B cell (primary cell): ENCODE results near the gene LDLRAD3. TPM values are rescaled to one million over a fixed set of nuclear protein-coding genes. Genes with fewer than 3 reads are reported as not detected.

Source experiments
- ATAC-seq: fragments of 200-7000 bp; cut with Tn5 transposase; one replicate; pipeline ENCODE4 v1.10.0; 2021; ENCODE audit warnings: low read depth, mild to moderate bottlenecking, moderate number of reproducible peaks, moderate library complexity
- CTCF ChIA-PET: fragments of 350-600 bp; sonication (Branson Sonifier 250); formaldehyde crosslinking; loops from one replicate; lab custom pipeline; 2021; ENCODE audit warnings: antibody characterized with exemption, inconsistent platforms; lab: Charles Lee
- POLR2A ChIA-PET: fragments of 350-600 bp; sonication (Branson Sonifier 250); formaldehyde crosslinking; loops from one replicate; lab custom pipeline; 2021; ENCODE audit warnings: antibody characterized with exemption; lab: Charles Lee
- DNase-seq: peaks from one replicate; pipeline ENCODE4 v3.0.0; 2013
- H2AFZ ChIP-seq: 2 replicates; pipeline ENCODE4 v1.6.1; 2012; ENCODE audit warnings: mild to moderate bottlenecking, low read depth, low read length; ENCODE audit not compliant: insufficient read depth, poor library complexity, severe bottlenecking
- H3K27ac ChIP-seq, 2 donors: 1 replicate in 1 of 2; 2 replicates in 1 of 2; pipeline ENCODE4 v1.5.1; 2012 to 2013; ENCODE audit warnings: low read length in 2 of 2, mild to moderate bottlenecking in 2 of 2, moderate library complexity in 1 of 2
- H3K27me3 ChIP-seq, 4 experiments: fragments of 200-600 bp in 1 of 4; sonication (generic) in 1 of 4; replicated peaks in 1 of 4; 1 replicate in 2 of 4; 2 replicates in 2 of 4; pipeline versions ENCODE4 v1.6.1 to v1.7.0; 2013 to 2016; ENCODE audit warnings: low read length in 3 of 4, mild to moderate bottlenecking in 2 of 4, mixed read lengths in 1 of 4, moderate library complexity in 1 of 4; ENCODE audit not compliant: insufficient read depth in 4 of 4, control insufficient read depth in 3 of 4; ENCODE audit errors: control extremely low read depth in 1 of 4
- H3K36me3 ChIP-seq, 2 experiments: replicated peaks in 1 of 2; 1 replicate in 1 of 2; 2 replicates in 1 of 2; pipeline versions ENCODE4 v1.6.1 to v1.7.1; 2013; ENCODE audit warnings: low read length in 1 of 2; ENCODE audit not compliant: insufficient read depth in 2 of 2, control insufficient read depth in 1 of 2; ENCODE audit errors: control extremely low read depth in 1 of 2, extremely low read depth in 1 of 2
- H3K4me1 ChIP-seq, 2 donors: fragments of 200-600 bp in 1 of 2; sonication (generic) in 1 of 2; 1 replicate in 1 of 2; 2 replicates in 1 of 2; pipeline versions ENCODE4 v1.5.1 to v1.6.1; 2013 to 2017; ENCODE audit warnings: low read length in 2 of 2; ENCODE audit not compliant: control insufficient read depth in 2 of 2, insufficient read depth in 2 of 2
- H3K4me2 ChIP-seq: replicated peaks from 2 replicates; pipeline ENCODE3; 2012; ENCODE audit warnings: mild to moderate bottlenecking, low read depth, low read length; ENCODE audit not compliant: poor library complexity, severe bottlenecking
- H3K4me3 ChIP-seq, 5 experiments: fragments of 200-600 bp in 1 of 5; sonication (generic) in 1 of 5; 1 replicate in 3 of 5; 2 replicates in 2 of 5; pipeline versions ENCODE4 v1.5.1 to v1.7.0; 2011 to 2016; ENCODE audit warnings: low read length in 4 of 5, mild to moderate bottlenecking in 4 of 5, low read depth in 2 of 5, control low read depth in 1 of 5, moderate library complexity in 1 of 5; ENCODE audit not compliant: insufficient read depth in 1 of 5; ENCODE audit errors: control extremely low read depth in 1 of 5, extremely low read depth in 1 of 5
- H3K79me2 ChIP-seq: fragments of 200-600 bp; sonication (generic); one replicate; pipeline ENCODE4 v1.6.0; 2016; ENCODE audit warnings: low read length; ENCODE audit not compliant: control insufficient read depth, insufficient read depth
- H3K9ac ChIP-seq: fragments of 200-600 bp; sonication (generic); 2 replicates; pipeline ENCODE4 v1.6.1; 2017; ENCODE audit warnings: mild to moderate bottlenecking, low read length, moderate library complexity
- H3K9me3 ChIP-seq, 3 donors: one replicate each; pipeline versions ENCODE4 v1.6.1 to v1.7.1; 2013; ENCODE audit warnings: low read length in 2 of 3; ENCODE audit not compliant: control insufficient read depth in 2 of 3, insufficient read depth in 1 of 3; ENCODE audit errors: control extremely low read depth in 1 of 3
- H4K20me1 ChIP-seq: 2 replicates; pipeline ENCODE4 v1.6.0; 2012; ENCODE audit warnings: mild to moderate bottlenecking, low read length; ENCODE audit not compliant: insufficient read depth, control insufficient read depth, poor library complexity, severe bottlenecking
- H3K27ac Mint-ChIP-seq: one replicate; pipeline ENCODE4 v1.8.0; 2021; ENCODE audit warnings: mixed read lengths
- H3K27me3 Mint-ChIP-seq: one replicate; pipeline ENCODE4 v1.8.0; 2021; ENCODE audit warnings: mixed read lengths
- H3K4me1 Mint-ChIP-seq: one replicate; pipeline ENCODE4 v1.8.0; 2021; ENCODE audit warnings: mixed read lengths
- H3K4me3 Mint-ChIP-seq: one replicate; pipeline ENCODE4 v1.8.0; 2021; ENCODE audit warnings: mixed read lengths
- H3K9me3 Mint-ChIP-seq: one replicate; pipeline ENCODE4 v1.8.0; 2022; ENCODE audit warnings: mixed read lengths; ENCODE audit not compliant: insufficient read depth
- CTCF ChIP-seq: fragments of 200-600 bp; IDR thresholded peaks from one replicate; pipeline ENCODE4 v1.8.0; 2022; ENCODE audit warnings: antibody characterized with exemption, mild to moderate bottlenecking
- EZH2 ChIP-seq: IDR thresholded peaks from 2 replicates; pipeline ENCODE4 v1.6.1; 2012; ENCODE audit warnings: borderline replicate concordance, low read depth, mild to moderate bottlenecking, moderate library complexity, low read length; ENCODE audit not compliant: insufficient read depth, poor library complexity, severe bottlenecking
- WGBS: methylation state at CpG from one replicate; pipeline ENCODE4 v1.1.5; 2013; ENCODE audit warnings: missing lambda C conversion rate; ENCODE audit not compliant: insufficient coverage; 5-methylcytosine and 5-hydroxymethylcytosine counted together
- intact Hi-C: fragments of 100-400 bp; cut with micrococcal nuclease; formaldehyde crosslinking; loops from one replicate; pipeline ENCODE4 v1.10.0; 2022
- polyA plus RNA-seq: library from polyadenylated mRNA; depleted of rRNA; stranded (reverse); fragments of >200 nt; gene quantifications from 2 replicates; pipeline ENCODE4 v1.2.3, GENCODE V29; 2012
- total RNA-seq, 2 donors: library from RNA; stranded (reverse); fragments of 120-200 nt in 1 of 2; gene quantifications; 1 replicate in 1 of 2; 2 replicates in 1 of 2; pipeline versions ENCODE4 v1.2.3 to v1.2.4, GENCODE V29; 2013 to 2022

LDLRAD3 gene
- total and polyA plus RNA-seq, 2 donors (not counting 1 experiment from before 2014, with no cell fraction given): 0.01 TPM; not detected in 1

GRCh38 chr11:35933320-35933871, 10.5 kb upstream of the LDLRAD3 start:
- no peak overlapping the region for H3K4me3 Mint-ChIP-seq

GRCh38 chr11:35934271-35934670, 9.6 kb upstream of the LDLRAD3 start:
- WGBS: 86% methylated on average over 2 of the region's 7 CpGs
- ChIA-PET CTCF (no interaction called here), POLR2A (no interaction called here)
- Histone ChIP-seq H4K20me1 (no peaks in the 10 kb centered on the region), H2AFZ (no peak overlapping the region), H3K4me3 (no peak overlapping the region), H3K9ac (no peak overlapping the region), H3K36me3 (no peaks in the 10 kb centered on the region), H3K4me1 (no peaks in the 10 kb centered on the region), H3K9me3 (no peaks in the 10 kb centered on the region), H3K27ac (no peak overlapping the region), H3K27me3 (no peaks in the 10 kb centered on the region), H3K4me2 (no peak overlapping the region), H3K79me2 (no peaks in the 10 kb centered on the region)
- Mint-ChIP-seq H3K4me3 (no peak overlapping the region), H3K27me3 (peaks cover 43% of the 10 kb centered on the region), H3K4me1 (no peaks in the 10 kb centered on the region), H3K27ac (no peak overlapping the region), H3K9me3 (no peaks in the 10 kb centered on the region)
- ATAC-seq: no peak
- intact Hi-C loops: no loop called here
- TF ChIP-seq EZH2 (no peak), CTCF (no peak)
- no peak for DNase-seq

More at GRCh38 chr11:35933320-35933871, 10.5 kb upstream of the LDLRAD3 start:
- ChIA-PET POLR2A (no interaction called here), CTCF (interaction anchor here (0.7 kb wide), 1 partner anchor 19 kb away, joined by 3 read pairs; no protein-coding TSS in a partner anchor)
- no CpG with 5 or more reads among the region's 3 CpGs for WGBS
- ATAC-seq (no peak), DNase-seq (no peak)
- H3K4me2 ChIP-seq: no peak overlapping the region
- no peaks in the 10 kb centered on the region for H3K4me1 Mint-ChIP-seq
- no peak overlapping the region for H3K27ac ChIP-seq
- peaks cover 40% of the 10 kb centered on the region for H3K27me3 Mint-ChIP-seq
- no peaks in the 10 kb centered on the region for H3K27me3 ChIP-seq
- H3K9ac ChIP-seq: no peak overlapping the region
- no peak for TF ChIP-seq EZH2
- TF ChIP-seq CTCF: no peak
- H3K79me2 ChIP-seq: no peaks in the 10 kb centered on the region
- no peaks in the 10 kb centered on the region for H3K9me3 ChIP-seq
- no peak overlapping the region for H2AFZ ChIP-seq
- no peak overlapping the region for H3K4me3 ChIP-seq
- H3K27ac Mint-ChIP-seq: no peak overlapping the region
- H3K9me3 Mint-ChIP-seq: no peaks in the 10 kb centered on the region
- H3K4me1 ChIP-seq: no peaks in the 10 kb centered on the region
- H3K36me3 ChIP-seq: no peaks in the 10 kb centered on the region
- intact Hi-C loops: no loop called here
- no peaks in the 10 kb centered on the region for H4K20me1 ChIP-seq
